GM04504 (cell line): ENCODE results near the gene GOLGA2.

ENCODE experiments used
- DNase-seq: peaks from one replicate; pipeline ENCODE4 v3.0.0-alpha.2; 2012; ENCODE audit warnings: low read depth

The GOLGA2 gene

DNA sequence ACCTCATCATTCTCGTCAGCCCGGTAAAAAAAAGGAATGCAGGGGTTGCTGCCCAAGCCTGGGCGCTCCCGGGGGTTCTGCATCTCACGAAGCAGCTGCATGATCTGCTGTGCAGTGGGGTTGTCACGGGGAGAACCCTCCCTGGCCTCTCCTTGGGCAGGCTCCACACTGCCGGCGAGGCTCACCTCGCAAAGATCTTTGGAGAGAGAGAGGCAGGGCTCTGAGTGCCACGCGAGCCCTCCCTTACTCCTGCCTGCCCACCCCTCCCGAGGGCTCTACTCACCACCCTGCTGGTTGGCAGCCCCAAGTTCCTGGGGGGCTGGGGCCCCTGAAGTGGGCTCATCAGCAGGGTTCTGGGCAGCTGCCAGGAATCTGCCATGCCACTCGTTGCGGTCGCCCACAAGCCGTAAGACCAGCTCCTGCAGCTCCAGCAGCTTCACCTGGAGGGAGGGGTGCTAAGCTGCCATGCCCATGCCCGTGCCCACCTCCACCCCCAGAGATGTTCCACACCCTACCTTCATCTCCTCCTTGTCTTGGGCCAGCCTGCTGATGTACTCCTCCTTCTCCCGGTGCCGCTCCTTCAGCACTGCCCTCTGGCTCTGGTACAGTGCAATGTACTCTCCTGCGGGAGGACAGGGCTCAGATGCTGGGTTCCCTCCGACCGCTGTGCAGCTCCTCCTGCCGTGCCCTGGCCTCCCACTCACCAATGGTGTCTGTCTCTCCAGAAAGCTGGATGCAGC, 18.6 kb downstream of the GOLGA2 start:
- DNase-seq: no peak

DNA sequence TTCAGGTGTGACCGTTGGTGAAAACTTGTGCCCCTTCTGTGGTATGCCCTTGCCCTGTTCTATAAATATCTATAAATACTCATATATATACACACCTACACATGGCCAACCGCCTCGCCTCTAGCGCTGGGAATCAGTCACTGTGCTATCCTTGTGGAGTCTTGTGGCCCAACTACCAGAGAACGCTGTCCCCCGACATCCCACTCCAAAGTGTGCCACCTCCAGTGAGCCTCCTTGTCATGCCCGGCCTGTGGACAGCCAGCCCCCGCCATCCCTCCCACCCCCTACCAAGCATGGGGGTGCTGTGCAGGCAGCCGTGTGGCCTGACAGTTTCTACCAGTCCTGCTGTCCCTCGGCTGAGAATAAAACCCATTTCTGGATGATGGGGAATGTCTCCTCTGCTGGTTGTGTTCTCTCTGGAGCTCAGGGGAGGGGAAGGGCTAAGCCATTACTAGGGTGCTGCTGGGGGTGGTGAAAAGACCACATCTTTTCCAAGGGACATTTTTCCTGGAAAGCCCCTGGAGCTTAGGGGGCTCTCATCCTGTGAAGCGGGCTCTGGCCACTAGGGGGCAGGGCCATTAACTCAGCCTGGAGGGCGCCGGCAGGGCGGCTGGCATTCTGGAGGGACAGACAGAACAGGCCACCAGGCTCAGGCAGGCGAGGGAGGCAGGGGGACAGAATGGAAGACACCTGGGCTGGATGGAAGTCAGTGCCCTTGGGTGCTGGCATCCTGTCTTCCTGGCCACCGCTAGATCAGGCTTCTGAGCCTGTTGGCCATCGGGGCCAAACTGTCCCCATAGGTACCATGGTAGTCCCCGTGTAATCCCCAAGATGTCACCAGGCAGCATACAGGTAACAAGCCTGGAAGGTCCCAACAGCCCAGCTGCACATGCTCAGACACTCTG, 20.7 kb downstream of the GOLGA2 start:
- DNase-seq: peak; percentile 30

DNA sequence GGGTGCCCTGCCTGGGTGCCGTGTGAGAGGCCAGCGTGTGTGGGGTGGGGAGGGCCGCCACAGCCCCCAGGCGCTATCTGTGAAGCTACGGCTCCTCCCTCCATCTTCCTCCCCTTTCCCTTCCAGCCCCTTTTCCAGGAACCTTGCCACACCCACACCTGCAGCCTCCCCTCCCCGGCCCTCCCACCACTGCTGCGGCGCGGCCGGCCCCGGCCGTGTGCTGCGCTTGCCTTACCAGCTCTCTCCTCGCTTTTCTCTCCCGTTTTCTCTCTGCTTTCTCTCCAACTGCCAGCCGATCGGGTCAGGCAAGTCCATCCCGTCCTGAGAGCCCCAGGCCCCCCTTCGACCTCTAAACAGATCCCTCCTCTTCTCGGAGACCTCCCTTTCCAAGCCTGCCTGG, 21.4 kb downstream of the GOLGA2 start:
- DNase-seq: no peak

DNA sequence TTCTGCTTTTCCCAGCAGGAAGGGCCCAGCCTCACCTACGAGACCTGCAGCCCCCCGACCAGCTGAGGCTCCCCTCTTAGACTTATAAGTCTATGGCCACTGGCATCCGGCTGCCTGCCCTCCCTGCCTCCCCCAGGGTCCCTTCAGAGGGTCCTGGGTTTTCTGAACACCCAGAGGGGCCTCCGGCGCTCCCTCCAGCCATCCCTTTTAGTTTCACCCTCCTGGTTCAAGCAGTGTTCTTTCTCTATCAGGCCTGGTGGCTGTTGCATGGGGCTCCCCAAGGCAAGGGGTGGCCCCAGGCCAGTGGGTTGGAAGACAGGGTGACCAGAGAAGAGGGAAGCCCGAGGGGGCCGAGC, 21.8 kb downstream of the GOLGA2 start:
- DNase-seq: no peak

DNA sequence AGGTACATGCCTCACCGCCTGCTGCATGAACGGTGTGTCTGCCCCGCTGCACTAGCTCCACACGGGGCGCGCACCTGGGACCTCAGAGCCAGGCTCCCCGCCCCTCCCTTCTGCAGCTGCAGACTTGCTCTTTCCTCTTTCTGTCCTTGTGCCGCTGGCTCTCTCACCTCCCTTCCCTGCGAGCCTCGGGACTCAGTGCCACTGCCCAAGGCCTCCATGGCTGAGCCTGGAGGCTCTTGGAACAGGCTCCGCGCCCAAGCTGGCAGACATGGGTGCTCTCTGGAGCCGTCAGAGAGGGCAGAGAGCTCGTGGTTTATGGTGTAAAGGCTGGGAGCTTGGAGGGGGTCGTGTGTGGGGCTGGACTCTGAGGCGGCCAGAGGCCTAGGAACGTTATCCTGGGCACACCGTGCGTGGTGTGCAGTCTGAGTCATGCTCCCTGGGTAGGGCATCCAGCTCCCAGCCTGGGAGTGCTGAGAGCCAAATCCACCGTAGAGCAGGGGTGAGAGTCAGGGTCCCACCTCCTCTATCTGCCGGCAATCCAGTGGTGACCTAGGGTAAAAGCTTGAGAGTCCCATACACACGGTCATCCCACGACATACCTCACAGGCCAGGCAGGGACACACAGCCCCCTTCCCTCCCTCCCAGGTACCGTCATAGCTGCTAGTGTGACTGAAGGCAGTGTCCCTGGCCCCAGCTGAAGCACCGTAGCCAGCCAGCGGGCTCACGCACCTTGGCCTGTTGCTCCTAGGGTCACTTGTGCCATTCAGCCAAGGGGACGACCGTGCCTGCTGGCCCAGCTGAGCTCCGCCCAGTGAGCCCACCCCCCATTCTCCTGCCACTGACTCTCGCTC, 22.4 kb downstream of the GOLGA2 start:
- DNase-seq: no peak

DNA sequence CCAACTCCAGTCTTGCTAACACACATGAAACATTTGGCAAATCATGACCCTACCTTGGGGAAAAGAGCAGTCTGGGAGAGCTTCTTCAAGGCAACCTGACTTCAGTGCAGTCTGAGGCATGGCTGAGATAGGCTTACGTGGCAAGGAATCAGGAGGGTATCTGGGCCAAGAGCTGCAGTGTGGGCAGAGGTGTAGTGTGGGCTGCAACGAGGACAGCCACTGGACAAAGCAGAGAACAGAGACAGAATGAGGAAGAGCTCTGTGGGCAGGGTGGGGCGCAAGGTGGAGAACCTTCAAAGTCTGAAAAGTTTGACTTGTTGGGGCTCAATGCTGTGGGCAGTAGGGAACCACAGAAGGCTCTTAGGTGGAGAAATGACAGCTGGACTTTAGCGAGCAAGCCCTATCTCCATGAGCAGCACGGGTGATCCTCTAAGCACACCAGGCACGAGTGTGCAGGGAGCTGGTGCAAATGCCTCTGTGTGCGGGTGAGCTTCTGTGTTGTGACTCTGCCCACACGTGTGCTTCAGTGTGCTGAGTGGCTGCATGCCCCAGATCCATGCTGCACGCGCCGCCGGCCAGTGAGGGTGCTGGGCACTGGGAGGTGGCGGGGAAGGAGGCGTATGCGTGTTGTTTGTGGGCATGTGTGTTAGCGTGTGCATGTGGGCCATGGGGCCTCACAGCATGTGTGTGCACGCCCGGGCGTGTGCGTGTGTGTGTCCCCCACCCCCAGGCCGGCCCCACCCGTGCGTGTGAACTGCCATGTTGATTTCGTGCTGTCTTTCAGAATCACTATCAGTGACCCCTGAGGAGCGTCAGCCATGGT, 23.3 kb downstream of the GOLGA2 start:
- DNase-seq: no peak

DNA sequence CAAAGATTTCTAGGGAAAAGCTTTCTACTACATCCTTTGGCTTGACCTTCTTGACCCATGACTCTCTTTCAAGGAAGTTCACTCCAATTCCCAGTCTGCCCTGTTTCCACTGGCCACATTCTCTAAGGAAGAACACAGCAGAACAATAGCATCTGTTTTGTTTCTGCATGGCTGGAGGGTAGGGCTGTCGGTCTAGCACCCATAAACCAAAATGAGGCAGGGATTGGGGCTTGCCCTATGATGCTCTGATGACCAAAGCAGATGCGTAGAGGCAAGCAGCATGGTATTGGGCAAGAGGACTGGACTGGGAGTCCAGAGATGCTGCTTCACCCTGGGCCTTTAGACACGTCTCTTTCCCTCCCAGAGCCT, 24.1 kb downstream of the GOLGA2 start:
- DNase-seq: peak; percentile 32

DNA sequence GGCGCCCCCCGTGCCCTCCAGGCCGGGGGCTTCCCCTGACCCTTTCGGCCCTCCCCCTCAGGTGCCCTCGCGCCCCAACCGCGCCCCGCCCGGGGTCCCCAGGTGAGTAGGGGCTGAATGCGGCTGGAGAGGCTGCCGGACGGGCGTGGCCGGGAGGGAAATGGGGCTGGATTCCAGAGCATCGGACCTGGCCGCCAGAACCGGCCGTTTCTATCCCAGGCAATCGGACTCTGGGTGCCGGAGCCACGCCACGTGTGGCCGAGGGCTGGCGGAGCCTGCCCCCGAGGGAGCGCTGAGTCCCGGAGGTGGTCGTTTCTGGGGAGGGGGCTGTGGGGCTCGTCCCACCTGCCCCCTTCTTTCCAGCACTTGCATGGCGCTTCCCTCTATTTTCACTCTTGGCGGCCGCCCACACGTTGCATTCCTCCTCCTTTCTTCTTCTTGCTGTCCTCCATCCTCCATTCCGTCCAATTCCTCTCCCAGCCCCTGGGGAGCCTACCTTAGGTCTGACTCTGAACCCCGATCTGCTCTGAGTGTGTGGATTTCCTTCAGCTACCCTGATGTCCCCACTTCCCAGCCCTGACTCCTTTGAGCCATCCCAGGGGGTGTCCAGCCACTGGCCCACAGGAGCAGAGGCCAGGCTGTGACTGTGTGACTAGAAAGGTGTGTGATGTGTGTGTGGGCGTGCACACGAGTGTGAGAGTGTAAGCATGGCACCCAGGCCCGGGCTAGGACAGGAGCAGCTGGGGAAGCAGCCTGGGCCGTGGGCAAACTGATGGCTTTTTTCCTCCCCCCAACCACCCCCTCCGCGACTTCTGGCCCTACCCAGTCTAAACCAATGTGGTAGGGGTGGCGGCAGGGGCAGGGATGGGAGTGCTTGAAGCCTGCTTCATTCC, 24.7 kb downstream of the GOLGA2 start:
- no peak for DNase-seq

DNA sequence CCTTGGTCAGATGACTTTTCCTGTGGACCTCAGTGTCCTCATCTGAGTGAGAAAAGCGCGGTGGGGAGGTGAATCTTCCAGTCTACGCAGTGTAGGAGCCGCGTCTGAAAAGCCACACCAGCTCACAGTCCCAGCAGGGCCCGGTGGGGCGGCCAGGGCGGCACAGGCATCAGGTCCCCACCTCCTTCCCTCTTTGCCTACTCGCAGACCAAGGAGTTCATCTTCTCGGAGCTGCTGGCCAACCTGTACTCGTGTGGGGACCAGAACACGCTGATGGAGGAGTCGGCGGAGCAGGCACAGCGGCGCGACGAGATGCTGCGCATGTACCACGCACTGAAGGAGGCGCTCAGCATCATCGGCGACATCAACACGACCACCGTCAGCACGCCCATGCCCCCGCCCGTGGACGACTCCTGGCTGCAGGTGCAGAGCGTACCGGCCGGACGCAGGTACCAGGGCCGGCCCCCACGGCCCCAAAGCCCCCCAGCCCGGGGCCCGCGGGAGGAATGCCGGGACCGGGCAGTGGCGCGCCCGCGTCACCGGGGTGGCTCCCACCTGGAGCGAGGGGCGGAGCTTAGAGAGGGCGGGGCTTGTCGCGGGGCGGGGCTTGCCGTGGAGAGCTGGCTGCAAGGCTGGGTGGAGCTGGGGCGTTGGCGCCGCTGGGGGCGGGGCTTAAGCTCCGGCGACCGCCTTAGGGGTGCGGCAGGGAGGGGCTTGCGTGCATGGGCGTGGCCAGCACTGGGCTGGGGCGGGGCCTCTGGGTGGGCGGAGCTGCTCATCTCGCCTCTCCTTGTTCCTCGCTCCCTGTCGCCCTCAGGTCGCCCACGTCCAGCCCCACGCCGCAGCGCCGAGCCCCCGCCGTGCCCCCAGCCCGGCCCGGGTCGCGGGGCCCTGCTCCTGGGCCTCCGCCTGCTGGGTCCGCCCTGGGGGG, 25.6 kb downstream of the GOLGA2 start:
- DNase-seq: peak; percentile 23

DNA sequence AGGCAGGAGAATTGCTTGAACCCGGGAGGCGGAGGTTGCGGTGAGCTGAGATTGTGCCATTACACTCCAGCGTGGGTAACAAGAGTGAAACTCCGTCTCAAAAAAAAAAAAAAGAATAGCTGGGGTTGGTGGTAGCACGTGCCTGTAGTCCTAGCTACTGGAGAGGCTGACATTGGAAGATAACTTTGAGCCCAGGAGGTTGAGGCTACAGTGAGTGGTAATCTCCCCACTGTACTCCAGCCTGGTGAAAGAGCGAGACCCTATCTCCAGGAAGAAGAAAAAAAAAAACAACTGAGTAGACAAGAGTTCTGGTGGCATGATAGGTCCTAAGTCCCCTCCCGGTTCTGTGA, 26.3 kb downstream of the GOLGA2 start:
- no peak for DNase-seq

DNA sequence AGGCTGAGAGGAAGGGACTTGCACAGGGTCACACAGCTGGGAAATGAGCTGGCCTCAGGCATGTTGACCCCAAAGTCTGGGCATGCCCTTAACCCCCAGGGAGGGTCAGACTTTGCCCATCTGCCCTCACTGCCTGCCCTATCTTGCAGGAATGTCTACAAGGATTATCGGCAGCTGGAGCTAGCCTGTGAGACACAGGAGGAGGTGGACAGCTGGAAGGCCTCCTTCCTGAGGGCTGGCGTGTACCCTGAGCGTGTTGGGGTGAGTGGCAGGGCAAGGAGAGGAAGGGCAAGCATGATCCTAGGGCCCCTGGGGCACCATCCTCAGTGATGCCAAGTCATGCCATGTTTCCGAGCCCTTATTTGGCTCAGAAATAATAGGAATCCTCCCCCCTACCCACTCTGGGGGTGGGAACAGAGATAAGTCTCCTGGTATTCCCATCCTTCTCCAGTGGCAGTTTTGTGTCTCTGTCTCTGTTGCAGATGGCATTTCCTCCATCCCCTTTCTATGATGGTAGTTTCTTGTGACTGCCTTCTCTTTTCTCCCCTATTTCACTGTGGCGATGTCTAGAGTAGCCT, 28.5 kb downstream of the GOLGA2 start:
- no peak for DNase-seq

DNA sequence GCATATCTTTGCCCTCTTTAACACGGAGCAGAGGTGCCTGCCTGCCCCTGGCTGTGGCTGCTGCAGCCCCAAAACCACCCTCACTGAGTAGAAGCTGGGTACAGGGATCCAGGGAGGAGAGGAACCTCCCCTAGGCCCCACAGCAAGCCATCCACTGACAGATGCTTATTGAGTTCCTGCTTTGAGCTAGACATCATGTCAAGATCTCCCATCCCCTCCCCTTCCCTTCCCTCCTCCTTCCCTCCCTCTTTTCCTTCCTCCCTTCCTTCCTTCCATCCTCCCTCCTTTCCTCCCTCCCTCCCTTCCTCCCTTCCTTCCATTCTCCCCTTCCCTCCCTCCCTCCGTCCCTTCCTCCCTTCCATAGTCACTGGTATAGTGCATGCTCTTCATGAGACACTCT, 29.3 kb downstream of the GOLGA2 start:
- no peak for DNase-seq

DNA sequence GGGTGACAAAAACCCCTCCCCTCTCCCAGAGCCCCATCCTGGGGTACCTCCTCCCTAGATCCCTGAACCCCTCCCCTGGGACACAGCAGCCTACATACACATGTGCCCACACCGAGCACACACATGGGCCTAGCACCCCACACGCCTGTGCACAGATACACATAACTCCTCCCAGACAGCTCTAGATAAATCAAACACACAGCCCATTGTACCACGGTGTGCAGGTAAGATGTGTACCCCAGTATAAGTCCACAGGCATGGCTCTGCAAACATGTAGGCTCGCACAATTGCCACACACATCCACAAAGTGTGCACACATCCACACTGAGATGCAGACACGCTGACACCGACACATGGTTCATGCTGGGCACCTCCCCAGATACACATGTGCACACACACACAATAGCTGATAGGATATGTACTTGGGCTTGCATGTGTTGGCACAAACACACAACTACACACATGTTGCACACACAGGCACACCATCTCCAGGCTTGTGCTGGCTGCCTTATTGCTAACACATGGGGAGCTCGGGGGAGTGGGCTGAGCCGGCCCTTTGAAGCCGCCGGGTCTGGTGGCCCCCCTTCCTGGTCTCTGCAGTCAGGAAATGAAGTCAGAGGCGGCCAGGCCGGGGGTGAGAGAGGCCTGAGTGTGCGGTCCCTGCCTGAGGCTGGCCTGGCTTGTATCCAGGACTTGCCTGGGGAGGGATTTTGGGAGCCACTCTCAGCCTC, 30.2 kb downstream of the GOLGA2 start:
- DNase-seq: peak; percentile 46

DNA sequence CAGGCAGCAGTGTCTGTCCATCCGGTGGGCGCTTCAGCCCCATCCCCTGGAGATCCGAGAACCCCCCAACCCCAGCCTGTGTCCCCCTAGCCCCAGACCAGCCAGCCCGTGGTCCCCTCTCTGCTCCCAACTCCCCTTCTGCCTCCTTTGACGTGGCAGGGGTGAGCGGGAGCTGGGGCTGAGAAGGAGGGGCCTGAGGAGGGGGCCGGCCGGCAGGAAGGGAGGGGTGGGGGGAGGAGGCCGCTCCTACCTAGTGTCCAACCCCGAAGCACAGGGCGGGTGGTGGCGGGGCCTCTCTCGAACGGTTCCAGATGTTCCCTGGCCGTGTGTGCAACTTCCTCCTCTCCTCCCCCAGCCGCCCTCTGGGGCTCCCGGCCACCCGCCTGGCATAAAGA, 31.0 kb downstream of the GOLGA2 start:
- peak; percentile 88 for DNase-seq

DNA sequence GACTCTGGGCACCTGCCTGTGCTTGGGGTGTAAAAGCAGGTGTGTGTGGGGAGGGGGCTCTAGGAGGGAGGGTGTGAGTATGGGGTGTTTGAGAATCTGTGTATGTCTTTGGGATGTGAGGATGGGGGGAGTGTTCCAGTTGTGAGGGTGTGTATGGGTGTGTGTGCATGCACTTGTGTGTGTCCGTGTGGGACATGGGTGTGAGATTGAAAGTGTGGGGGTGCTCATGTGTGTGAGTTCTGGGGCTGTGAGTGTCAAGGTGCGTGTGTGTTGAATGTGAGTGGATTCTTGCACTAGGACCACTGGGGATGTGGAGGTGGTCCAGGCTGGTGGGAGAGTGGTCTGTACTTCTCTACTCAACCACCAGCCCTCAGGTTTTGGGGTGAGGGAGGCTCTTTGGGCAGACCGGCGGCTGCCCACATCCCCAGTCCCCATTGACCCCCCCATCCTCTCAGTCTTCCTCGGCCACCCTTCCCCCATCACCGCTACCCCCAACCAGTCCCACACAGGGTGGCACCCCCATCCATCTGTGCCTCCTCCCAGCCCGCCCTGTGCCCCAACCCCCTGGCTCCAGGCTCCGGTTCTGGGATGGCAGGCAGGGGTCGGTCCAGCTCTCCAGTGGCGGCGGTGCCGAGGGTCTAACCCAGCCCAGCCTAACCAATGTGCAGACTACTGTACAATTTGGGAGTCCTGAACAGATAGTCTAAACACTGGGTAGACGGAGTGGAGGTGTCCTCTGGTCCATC, 31.5 kb downstream of the GOLGA2 start:
- DNase-seq: no peak

DNA sequence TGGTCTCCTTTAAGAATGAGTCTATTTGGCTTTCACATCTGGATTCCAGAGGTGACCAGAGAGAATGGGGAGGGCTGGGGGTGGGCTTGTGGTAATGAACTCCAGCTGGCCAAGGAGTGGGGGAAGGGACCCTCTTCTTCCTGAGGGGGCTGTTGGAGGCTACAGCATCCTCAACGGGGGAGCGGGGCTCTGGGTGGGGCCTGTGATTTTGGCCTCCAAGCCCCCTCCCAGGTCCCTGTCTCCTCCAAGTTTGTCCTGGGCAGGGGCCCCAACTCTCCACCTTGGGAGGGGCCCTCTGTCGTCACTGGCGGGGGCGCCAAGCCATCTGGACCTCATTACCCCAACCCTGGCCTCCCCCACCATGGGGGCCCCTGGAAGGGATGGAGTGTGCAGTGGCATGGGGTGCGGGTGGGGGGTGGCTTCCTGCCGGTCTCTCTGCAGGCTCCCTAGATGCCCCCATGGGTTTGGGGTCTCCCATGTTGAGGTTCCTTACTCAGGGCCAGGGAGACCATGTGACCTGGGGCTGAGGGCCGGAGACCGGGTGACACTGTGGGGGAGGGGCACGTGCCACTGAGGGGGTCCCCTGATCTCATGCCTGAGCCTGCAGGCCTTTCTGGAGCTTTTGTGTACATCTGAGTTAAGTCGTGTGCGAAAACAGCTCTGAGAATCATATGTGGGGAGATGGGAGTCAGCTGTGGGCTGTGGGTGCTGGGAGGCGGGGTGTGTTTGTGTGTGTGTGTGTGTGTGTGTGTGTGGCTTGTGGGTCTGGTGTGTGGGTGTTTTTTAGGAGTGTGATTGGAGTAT, 32.4 kb downstream of the GOLGA2 start:
- peak; percentile 12 for DNase-seq

DNA sequence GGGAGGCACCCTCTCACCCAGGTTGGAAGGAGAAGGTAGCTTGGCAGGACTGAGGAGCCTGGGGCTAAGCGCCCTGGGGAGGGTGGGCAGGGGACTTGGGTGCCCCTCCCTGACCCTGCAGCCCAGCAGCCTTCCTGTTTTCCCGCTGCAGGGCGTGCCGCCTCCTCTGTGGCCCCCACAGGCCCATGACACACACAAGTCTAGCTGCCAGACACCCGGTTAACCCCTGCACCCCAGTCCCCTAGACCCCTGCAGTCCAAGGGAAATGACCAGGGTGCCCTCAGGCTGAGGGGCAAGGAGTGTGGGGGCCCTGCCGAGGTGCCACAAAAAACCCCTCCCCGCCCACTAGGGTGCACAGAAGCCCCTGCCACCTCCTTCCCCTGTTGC, 33.0 kb downstream of the GOLGA2 start:
- no peak for DNase-seq
